ENCODE results near the gene SLFN12. TPM values are rescaled to one million over a fixed set of nuclear protein-coding genes. Genes with fewer than 3 reads are reported as not detected.
"Not testable (repeated sequence)": the region's sequence is repeated elsewhere in the genome, so short reads cannot be mapped to it uniquely, and the experiment has no call there.

The SLFN12 gene
- 3.1 TPM for total RNA-seq
- long read RNA-seq, partial matches to known transcripts = 0 of 2 reads
- long read RNA-seq, other reads (novel, unspliced or antisense) = 2 of 2 reads

DNA sequence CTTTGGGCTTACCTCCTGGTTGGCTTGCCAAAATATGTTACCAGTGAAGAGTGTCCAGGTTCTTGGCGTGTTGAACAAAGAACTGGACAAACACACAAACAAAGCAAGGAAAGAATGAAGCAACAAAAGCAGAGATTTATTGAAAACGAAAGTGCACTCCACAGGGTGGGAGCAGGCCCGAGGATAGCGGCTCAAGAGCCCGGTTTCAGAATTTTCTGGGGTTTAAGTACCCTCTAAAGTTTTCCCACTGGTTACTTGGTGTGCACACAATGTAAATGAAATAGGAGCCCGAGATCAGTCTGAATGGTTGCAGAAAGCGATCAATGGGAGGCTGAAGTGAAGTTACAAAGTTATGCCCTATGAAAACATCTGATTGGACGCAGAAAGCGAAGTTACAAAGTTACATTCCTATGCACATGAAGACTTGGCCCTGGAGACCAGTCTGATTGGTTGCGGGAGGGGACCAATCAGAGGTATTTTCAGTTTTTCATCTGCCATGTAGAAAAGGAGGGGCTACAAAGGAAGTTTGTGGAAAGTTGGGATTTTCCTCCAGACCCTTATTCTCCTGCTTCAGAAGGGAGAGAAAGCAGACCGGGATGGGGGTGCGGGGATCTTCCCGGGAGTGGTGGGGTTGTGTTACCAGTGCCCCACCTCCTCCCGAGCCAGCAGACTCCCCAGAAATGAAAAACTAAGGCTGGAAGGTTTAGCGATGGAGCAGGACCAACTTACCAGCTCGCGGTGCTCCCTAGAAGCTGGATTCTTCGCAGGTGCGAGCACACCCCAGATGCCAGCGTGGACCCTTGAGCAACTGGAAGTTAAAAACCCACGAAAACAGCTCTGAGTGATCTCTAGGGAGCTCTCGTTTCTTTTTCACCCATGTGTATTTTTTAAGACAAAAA, at the start of gene SLFN12:
Gene SLFN12 (minus strand): TSS at position 325 of the 899 bp plus-strand sequence. CDS start 9,472 bp downstream, outside the sequence.
- ATAC-seq (peak; percentile 91), DNase-seq (peak; percentile 45)
- intact Hi-C loops (cut with micrococcal nuclease) = no loop called here

DNA sequence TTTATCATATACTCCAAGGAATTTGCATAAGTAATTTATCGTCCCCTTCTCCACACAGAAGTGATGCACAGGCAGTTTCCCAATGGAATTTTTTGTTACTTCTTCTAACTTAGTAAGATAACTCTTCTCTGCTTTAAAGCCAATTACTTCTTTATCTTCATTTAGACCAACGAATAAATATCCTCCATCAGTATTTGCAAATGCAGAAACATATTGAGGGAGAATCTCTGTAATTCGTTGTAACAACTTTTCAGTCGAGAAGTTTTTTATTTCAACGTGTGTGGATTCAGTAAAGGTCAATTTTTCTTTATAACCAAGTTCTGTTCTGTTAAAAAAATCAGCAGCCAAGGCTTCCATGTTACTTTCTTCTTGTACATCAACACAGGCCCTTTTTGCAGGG, 47.0 kb upstream of the SLFN12 start:
- intact Hi-C loops (cut with micrococcal nuclease) = no loop called here
- no peak for ATAC-seq
- no peak for DNase-seq

DNA sequence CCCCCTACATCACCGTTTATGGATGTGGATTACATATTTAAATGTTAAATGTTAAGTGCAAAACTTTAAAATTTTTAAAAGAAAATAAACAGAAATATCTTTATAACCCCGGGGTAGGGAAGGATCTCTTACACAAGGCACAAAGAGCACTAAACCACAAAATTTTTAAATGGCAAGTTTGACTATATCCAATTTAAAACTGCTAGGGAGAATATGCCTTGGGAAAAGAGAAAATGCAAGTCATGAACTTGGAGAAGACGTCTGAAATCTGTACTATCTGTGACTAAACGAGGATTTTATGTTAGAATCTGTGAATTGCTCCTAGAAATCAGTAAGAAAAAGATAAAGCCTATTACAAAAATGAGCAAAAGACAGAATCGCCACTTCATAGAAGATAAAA, 44.9 kb upstream of the SLFN12 start:
- DNase-seq = no peak
- no peak for ATAC-seq
- intact Hi-C loops (cut with micrococcal nuclease) = no loop called here

DNA sequence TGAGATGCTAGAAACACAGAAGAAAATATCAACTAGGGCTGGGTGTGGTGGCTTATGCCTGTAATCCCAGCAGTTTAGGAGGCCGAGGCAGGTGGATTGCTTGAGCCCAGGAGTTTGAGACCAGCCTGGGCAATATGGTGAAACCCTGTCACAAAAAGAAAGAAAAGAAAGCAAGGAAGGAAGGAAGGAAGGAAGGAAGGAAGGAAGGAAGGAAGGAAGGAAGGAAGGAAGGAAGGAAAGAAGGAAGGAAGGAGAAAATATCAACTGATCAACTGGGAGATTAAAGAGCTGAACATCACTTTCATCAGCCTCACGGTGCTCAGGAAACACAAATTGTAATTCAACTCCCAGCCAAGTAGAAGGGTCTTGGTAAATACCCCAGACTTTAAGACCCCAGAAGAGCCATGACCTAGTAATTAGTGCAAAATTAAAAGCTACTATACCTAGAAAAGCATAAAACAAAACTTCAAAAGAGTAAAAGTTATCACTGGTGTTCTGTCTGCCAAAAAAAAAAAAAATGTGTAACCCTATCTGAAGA, 44.1 kb upstream of the SLFN12 start:
- ATAC-seq (no peak), DNase-seq (no peak)
- intact Hi-C loops (cut with micrococcal nuclease) = no loop called here

DNA sequence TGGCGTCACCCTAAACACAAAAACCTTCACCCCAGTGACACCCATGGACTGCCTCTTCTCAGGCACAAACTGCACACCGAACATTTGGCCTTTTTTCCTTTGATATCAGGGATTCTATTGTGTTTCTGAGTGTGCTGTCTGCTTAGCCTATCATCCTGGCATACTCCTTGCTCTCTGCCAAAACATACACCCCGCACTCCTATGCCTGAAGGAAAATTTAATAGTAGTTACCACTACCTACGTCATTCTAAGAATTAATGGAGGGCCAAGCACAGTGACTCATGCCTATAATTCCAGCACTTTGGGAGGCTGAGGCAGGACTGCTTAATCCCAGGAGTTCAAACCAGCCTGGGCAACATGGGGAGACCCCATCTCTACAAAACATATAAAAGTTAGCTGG, 36.2 kb upstream of the SLFN12 start:
- DNase-seq = no peak
- intact Hi-C loops (cut with micrococcal nuclease) = no loop called here
- no peak for ATAC-seq

DNA sequence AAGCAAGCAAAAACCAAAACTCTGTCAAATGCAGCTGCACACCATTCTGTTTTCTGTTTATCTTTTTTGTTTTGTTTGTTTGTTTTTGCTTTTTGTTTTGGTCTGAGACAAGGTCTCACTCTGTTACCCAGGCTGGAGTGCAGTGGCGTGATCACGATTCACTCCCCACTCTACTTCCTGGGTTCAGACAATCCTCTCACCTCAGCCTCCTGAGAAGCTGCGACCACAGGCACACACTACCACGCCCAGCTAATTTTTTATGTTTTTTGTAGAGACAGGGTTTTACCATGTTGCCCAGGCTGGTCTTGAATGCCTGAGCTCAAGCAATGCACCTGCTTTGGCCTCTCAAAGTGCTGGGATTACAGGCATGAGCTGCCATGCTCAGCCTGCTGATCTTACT, 35.5 kb upstream of the SLFN12 start:
- ATAC-seq = no peak
- DNase-seq = no peak
- intact Hi-C loops (cut with micrococcal nuclease) = no loop called here

DNA sequence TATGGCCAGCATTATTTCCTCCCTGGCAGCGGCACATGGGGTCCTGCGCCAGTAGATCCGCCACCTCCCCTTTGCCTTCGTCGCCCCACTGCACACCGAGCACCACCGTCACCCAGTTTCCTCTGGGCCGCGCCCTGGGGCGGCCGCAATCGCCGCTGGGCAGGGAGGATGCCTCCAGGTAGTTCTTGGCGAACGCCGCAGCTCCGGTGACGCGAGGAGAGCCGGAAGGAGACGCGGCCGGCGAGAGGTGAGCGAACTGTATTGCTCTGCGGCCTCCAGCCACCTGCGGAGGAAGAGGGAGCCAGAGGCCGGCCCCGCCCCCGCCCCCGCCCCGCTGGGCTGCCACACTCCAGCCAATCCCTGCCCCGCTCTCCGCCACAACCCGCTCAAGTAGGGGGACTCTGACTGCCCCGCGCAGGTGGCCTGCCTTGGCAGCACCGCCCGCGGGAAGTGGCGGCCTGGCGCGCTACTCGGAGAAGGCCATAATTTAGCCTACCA, 28.1 kb upstream of the SLFN12 start:
- ATAC-seq (peak; percentile 66), DNase-seq (peak; percentile 37)
- intact Hi-C loops (cut with micrococcal nuclease) = no loop called here

DNA sequence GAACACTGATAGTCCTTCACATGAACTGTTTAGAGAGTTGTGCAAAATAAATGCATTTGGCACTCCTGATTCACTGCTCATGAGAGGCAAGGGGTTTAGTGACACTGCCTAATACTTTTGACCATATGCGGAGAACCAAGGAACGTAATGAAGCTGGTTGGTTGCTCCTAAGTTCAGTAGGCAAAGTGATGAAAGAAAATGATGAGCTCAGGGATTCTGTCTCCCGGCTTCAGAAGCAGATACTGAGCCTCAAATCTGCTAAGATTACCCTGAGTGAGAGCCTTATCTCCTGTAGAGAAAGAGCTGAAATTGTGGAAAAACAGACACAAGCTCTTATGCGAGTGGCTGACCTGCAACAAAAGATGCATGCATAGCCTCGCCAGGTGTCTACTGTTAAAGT, 21.7 kb upstream of the SLFN12 start:
- ATAC-seq; DNase-seq; intact Hi-C loops (cut with micrococcal nuclease): not testable (repeated sequence)

DNA sequence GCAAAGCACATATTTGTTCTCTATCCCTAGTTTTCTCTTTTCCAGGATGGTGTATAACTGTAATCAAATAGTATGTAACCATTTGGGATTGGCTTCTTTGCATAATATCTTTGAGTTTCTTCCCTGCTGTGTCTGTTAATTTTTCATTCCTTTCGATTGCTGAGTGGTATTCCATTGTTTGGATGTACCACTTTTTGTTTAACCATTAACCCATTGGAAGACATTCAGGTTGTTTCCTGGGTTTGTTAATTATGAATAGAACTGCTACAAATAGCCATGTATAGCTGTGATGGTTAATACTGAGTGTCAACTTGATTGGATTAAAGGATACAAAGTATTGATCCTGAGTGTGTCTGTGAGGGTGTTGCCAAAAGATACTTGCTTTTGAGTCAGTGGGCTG, 20.9 kb upstream of the SLFN12 start:
- ATAC-seq (no peak), DNase-seq (no peak)
- intact Hi-C loops (cut with micrococcal nuclease) = no loop called here

DNA sequence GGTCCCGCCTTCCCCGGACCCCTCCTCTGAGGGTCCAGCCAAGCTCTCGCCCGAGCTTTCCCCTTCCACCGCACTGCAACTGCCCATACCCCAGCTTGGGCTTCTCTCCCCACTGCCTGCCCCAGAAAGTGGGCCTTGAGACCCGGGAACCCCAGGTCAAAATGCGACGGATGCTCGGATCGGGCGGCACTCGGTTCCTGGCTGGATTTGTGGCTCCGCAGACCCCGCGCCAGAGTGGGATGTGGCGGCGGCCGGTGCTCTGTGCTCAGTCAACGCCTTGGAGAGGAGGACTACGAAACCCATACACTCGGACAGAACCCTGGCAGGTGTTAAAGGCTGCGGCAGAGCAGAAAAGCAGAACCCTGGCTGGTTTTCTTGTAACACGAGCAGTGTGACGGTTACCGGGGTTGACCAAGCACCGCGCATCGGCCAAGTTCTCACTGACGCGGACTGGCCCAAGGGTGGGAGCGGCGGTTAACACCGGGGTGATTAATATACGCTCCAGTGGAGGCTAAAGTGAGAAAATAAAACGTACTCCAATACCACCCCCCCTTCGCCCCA, 17.2 kb upstream of the SLFN12 start:
- intact Hi-C loops (cut with micrococcal nuclease) = no loop called here
- ATAC-seq (peak; percentile 52), DNase-seq (no peak)

DNA sequence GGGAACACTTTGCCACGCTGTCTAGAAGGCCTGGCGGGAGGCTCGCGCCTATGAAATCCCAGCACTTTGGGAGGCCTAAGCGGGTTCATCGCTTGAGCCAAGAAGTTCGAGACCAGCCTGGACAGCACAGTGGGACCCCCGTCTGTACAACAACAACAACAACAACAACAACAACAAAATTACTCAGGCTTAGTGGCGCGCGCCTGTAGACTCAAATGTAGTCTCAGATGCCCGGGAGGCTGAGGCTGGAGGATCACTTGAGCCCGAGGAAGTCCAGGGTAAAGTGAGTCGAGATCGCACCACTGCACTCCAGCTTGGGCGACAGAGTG, 16.6 kb upstream of the SLFN12 start:
- DNase-seq (no peak), ATAC-seq (no peak)
- intact Hi-C loops (cut with micrococcal nuclease) = no loop called here

DNA sequence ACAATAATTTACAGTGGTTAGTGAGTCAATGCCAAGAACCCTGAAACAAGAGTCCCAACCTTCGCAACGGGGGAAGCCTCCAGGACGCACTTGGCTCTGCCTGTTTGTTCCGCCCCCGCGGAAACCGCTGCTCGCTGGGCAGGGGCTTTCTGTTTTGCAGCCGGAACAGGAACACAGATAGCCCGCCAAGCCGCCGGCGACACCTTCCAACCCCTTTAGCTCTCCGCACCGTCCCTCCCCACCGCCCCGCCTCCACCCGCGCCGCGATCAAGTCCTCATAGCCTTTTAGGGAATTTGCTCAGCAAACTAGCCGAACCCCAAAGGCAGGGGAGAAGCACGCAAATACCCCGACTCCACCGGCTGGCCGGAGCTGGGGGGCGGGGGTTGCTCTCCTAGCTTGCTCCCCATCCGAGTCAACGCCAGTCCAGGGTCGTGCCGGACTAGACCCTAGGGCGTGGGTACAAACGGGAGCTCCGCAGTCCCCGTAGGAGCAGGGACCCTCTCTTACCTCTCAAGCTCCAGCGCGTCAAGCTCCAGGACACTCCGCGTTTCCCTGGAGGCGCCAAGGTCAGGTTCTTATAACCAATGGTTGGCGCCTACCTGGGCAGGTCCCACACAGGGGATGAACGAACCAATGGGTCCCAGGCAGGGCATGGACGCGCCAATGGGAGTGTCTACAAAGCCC, 16.1 kb upstream of the SLFN12 start, which contains the start of gene SLFN13:
Gene SLFN13 (minus strand): TSS at position 553 of the 685 bp plus-strand sequence. CDS start 3,086 bp downstream, outside the sequence.
- ATAC-seq = peak; percentile 94
- intact Hi-C loops (cut with micrococcal nuclease) = no loop called here

DNA sequence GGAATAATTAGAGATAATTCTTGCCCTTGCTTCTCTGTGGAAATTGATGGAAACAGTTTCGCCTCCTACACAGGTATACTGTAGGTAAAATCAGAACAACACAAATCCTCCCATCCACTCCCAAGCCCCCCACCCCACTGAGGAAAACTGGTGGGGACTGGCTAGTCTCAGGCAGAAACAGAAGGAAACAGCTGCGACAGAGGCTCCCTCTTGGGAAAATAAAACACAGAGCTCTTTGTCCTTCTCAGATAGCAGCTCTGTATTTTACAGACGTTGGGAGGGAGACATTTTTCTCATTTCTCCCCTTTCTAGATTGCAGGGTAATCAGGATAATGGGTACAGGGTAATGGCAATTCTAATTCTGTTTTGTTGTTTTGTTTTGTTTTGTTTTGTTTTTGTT, 15.2 kb upstream of the SLFN12 start:
- DNase-seq = no peak
- ATAC-seq = peak; percentile 44
- intact Hi-C loops (cut with micrococcal nuclease) = no loop called here

More for the DNA sequence above, 16.1 kb upstream of the SLFN12 start, which contains the start of gene SLFN13:
- peak; percentile 87 for DNase-seq

DNA sequence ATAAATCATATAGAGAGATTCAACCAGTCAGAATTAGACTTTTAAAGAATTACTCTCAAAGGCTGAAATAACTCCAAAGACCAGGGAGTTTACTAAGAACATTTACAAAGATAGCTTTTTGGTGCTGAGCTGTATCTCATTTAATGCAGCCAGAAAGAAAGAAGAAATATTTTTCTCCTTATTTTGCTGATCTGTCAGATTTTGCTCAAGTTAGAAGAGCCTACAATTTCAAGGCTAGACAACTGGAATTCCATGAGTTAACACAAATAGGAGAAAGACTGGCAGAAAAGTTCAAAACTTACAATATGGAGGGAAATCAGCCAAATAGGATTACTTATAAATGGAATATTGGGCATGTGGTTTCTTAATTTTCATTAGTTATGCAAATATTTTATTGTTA, 6.1 kb upstream of the SLFN12 start:
- intact Hi-C loops (cut with micrococcal nuclease) = no loop called here
- ATAC-seq = no peak

DNA sequence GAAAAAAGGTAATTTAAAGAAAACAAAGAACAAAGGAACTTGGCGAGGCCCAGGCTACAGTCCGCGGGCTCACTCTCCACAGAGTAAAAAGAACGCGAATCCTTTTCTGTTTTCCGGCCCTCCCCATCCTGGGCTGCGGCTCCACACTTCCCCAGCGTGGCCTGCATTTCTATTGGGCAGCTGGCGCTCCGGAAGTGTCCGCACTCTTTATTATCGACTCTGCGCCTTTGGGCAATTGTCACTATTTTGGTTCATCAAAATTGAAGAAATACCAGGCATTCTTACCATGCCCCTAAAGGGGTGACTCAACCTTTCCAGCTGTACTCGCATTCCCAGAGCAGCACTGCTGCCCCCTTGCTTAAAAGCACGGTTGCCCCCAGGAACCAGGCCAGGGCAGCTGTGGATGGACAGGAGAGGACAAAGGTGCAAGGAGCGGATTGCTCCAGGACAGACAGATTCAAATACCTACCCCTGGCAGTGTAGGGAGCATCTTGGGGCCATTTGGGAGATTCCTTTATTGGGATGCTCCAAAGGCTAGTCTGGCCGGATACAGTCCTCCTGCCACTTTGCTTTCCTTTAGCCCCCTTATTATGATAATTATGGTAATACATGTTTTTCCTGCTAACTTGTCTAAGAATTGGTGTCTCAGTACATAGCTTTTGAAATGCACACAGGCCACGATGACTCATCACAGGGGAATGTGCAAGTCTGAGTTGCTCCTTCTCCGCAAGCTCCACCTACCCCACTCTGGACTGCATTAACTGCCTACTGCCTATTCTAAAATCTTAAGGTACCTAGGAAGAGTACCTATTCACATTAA, 985 bp upstream of the SLFN12 start:
- intact Hi-C loops (cut with micrococcal nuclease) = no loop called here
- ATAC-seq (peak; percentile 94), DNase-seq (peak; percentile 68)

More for the DNA sequence above, 6.1 kb upstream of the SLFN12 start:
- no peak for DNase-seq

DNA sequence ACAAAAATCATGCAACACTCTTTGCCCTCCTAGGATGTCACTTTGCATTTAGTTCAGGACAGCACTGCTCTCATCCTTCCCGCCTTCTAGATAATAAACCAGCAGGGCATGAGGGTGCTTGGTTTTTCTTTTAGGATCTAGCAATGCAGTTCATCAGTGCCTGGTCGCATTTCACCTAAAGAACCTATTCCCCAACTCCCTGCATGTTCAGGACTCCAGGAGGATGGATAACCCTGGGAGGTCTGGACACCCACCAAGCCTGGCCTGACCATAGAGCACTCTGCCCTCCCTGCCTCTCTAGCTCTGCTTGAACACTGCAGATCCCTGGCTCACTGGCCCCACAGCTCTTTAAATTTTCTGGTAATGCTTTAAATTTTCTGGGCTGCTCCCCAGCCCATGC, 2.6 kb downstream of the SLFN12 start:
- ATAC-seq (no peak), DNase-seq (no peak)
- intact Hi-C loops (cut with micrococcal nuclease) = no loop called here

DNA sequence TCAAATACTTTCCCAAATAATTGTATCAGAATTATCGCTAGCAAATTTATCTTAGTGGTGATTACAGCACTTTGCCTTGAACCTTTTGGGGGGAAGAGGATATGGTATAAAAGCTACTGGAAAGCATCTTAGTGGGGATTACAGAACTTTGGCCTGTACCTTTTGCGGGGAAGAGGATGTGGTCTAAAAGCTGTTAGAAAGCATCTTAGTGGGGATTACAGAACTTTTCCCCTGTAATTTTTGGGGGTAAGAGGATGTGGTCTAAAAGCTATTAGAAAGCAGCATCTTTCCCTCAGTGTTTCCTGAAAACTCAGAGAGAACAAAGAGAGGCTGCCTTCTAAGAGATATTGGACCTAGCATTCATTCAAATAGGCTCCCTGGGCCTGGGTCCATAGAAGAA, 4.1 kb downstream of the SLFN12 start:
- intact Hi-C loops (cut with micrococcal nuclease) = no loop called here
- no peak for DNase-seq
- ATAC-seq = no peak

DNA sequence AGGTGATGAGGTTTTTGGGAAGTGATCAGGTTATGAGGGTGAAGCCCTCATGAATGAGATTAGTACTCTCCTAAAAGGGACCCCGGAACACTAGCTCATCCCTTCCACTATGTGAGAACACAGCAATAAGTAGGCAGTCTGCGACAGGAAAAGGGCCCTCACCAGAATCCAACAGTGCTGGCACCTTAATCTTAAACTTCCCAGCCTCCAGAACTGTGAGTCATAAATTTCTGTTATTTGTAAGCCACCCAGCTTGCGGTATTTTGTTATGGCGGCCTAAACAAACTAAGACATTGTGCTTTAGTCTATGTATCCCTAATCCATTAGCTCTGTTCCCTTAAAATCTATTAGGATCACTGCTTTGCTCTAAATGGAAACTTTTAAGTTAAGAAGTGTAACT, 8.5 kb downstream of the SLFN12 start:
- intact Hi-C loops (cut with micrococcal nuclease) = no loop called here
- ATAC-seq (no peak), DNase-seq (no peak)

DNA sequence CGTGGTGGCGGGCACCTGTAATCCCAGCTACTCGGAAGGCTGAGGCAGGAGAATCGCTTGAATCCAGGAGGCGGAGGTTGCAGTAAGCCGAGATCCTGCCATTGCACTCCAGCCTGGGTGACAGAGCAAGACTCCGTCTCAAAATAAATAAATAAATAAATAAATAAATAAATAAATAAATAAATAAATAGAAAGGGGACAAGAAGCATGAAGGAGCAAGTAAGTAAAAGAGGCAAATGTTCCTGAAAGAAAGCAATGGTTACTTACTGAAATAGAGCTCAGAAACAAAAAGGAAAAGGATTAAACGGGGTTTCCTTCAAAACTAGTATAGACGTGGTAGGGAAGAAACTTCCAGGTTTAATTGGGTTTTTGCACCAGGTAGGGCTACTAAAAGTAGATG, 11.2 kb downstream of the SLFN12 start:
- ATAC-seq; intact Hi-C loops (cut with micrococcal nuclease); DNase-seq: not testable (repeated sequence)
